ENCODE measurements around the gene PCDH1. TPM values are rescaled to one million over a fixed set of nuclear protein-coding genes. Genes with fewer than 3 reads are reported as not detected.

Gene PCDH1
- total RNA-seq, 1 experiment from 2014 or later = 127 TPM

DNA sequence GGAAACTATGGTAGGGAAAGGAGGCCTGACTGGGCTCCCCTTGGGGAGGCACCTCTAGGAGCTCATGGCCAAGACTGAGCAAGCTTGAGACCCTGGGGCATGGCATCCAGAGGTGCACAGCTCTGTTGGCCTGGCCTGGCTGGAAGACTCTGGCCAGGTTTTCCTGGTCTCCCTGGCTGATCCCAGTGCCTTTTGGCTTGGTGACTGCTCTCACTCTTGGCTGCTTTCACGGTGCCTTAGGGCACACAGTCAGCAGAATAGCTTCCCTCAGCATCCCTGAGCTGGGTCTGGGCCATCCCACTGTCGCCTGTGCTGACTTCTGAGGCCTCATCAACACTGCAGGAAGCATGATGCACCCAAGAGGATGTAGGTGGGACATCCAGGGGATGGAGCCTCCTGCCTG lies 32.1 kb upstream of the PCDH1 start:
- Mint-ChIP-seq H3K36me3 (ENCODE audit: insufficient read depth in 1 of 3, low read depth in 3 of 3) (no peaks in the 10 kb centered on the region), H3K4me1 (peaks cover 8 to 11% of the 10 kb centered on the region in 2 experiments), H3K9me3 (no peaks in the 10 kb centered on the region; a peak in 1 of 5 replicates), H3K4me3 (no peak overlapping the region), H3K27me3 (ENCODE audit: low read depth) (peaks cover 35% of the 10 kb centered on the region), H3K27ac (no peak overlapping the region)
- Histone ChIP-seq H3K9me3 (ENCODE audit: control insufficient read depth, low read depth, low read length) (no peaks in the 10 kb centered on the region), H4K8ac (replicated peaks; ENCODE audit: insufficient read length, low read depth, low read length) (no peak overlapping the region), H3K79me2 (ENCODE audit: insufficient read depth, low read length) (no peaks in the 10 kb centered on the region), H3K27me3 (ENCODE audit: insufficient read depth, low read length) (no peaks in the 10 kb centered on the region; the same call in 1 of the 2 replicates), H2BK12ac (ENCODE audit: insufficient read length, low read depth, low read length) (no peak overlapping the region), H2AK5ac (ENCODE audit: insufficient read length, low read length) (no peak overlapping the region), H3K14ac (ENCODE audit: insufficient read depth, low read length) (no peak overlapping the region), H3K4me1 (ENCODE audit: insufficient read depth, low read length) (peaks cover 2% of the 10 kb centered on the region; the same call in 1 of the 2 replicates), H2AFZ (ENCODE audit: low read length) (no peak overlapping the region), H3K23ac (ENCODE audit: insufficient read length, low read depth, low read length) (no peak overlapping the region), H4K5ac (ENCODE audit: insufficient read length, low read depth, low read length) (no peak overlapping the region), H3K79me1 (ENCODE audit: insufficient read depth, low read depth, low read length, poor library complexity, severe bottlenecking) (no peaks in the 10 kb centered on the region), H3K18ac (ENCODE audit: insufficient read length, low read depth, low read length) (no peak overlapping the region), H3K23me2 (ENCODE audit: insufficient read length, low read depth, low read length, poor library complexity, severe bottlenecking) (peaks cover 4% of the 10 kb centered on the region), H4K20me1 (ENCODE audit: control insufficient read depth, insufficient read depth, insufficient read length) (no peaks in the 10 kb centered on the region), H4K91ac (ENCODE audit: insufficient read length, low read depth, low read length) (no peak overlapping the region), H2BK5ac (ENCODE audit: insufficient read length, low read length) (no peak overlapping the region), H2BK15ac (ENCODE audit: low read depth, low read length) (no peak overlapping the region), H2BK120ac (ENCODE audit: low read depth, low read length, poor library complexity, severe bottlenecking) (no peak overlapping the region), H3K4ac (ENCODE audit: low read depth, low read length) (no peak overlapping the region), H2BK20ac (ENCODE audit: low read depth, low read length, poor library complexity, severe bottlenecking) (no peak overlapping the region), H3K9ac (ENCODE audit: extremely low read depth, insufficient read length, low read length) (no peak overlapping the region), H3K27ac (ENCODE audit: insufficient read length, low read depth, low read length) (no peak overlapping the region), H3K56ac (ENCODE audit: insufficient read length, low read depth, low read length) (no peak overlapping the region), H3T11ph (ENCODE audit: low read length) (no peak overlapping the region), H3K4me2 (ENCODE audit: insufficient read depth, insufficient read length, low read length) (no peak overlapping the region)
- no CpG with 5 or more reads among the region's 2 CpGs for WGBS (ENCODE audit: extremely low coverage, insufficient read length, low lambda C conversion rate)
- no peak for DNase-seq
- TF ChIP-seq, protein P1, sequence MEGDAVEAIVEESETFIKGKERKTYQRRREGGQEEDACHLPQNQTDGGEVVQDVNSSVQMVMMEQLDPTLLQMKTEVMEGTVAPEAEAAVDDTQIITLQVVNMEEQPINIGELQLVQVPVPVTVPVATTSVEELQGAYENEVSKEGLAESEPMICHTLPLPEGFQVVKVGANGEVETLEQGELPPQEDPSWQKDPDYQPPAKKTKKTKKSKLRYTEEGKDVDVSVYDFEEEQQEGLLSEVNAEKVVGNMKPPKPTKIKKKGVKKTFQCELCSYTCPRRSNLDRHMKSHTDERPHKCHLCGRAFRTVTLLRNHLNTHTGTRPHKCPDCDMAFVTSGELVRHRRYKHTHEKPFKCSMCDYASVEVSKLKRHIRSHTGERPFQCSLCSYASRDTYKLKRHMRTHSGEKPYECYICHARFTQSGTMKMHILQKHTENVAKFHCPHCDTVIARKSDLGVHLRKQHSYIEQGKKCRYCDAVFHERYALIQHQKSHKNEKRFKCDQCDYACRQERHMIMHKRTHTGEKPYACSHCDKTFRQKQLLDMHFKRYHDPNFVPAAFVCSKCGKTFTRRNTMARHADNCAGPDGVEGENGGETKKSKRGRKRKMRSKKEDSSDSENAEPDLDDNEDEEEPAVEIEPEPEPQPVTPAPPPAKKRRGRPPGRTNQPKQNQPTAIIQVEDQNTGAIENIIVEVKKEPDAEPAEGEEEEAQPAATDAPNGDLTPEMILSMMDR (conservative IDR thresholded peaks at IDR 0.05) = no peak

Data from H9 (cell line).